CD4-positive, CD25-positive, alpha-beta regulatory T cell (primary cell): ENCODE results near the gene APOL3. TPM values are rescaled to one million over a fixed set of nuclear protein-coding genes. Genes with fewer than 3 reads are reported as not detected.
"Not testable (repeated sequence)": the region's sequence is repeated elsewhere in the genome, so short reads cannot be mapped to it uniquely, and the experiment has no call there.

Experiments used
- ATAC-seq, 2 donors: fragments of 150-1000 bp; cut with Tn5 transposase; one replicate each; pipeline ENCODE4 v1.10.0; 2021; ENCODE audit warnings: low read depth in 2 of 2, moderate number of reproducible peaks in 2 of 2, moderate library complexity in 1 of 2
- DNase-seq, 3 donors: peaks; one replicate each; pipeline versions ENCODE4 v3.0.0 to v3.0.0-alpha.2; 2012 to 2022; ENCODE audit warnings: mixed read lengths in 1 of 3
- H3K27ac ChIP-seq: one replicate; pipeline ENCODE4 v1.7.0; 2013; ENCODE audit warnings: mild to moderate bottlenecking, low read length; ENCODE audit not compliant: insufficient read depth, poor library complexity, severe bottlenecking
- H3K27me3 ChIP-seq: one replicate; pipeline ENCODE4 v1.7.0; 2013; ENCODE audit warnings: low read length; ENCODE audit not compliant: control insufficient read depth, insufficient read depth
- H3K36me3 ChIP-seq: one replicate; pipeline ENCODE4 v1.7.0; 2013; ENCODE audit warnings: mild to moderate bottlenecking, low read length, moderate library complexity; ENCODE audit not compliant: control insufficient read depth, insufficient read depth
- H3K4me1 ChIP-seq: 2 replicates; pipeline ENCODE4 v1.7.0; 2013; ENCODE audit warnings: mild to moderate bottlenecking, low read length; ENCODE audit not compliant: insufficient read depth, control insufficient read depth, poor library complexity, severe bottlenecking
- H3K4me3 ChIP-seq: one replicate; pipeline ENCODE4 v1.7.0; 2013; ENCODE audit warnings: low read depth, mild to moderate bottlenecking, low read length, moderate library complexity
- H3K9me3 ChIP-seq, 2 experiments: 1 replicate in 1 of 2; 2 replicates in 1 of 2; pipeline ENCODE4 v1.7.0; 2013; ENCODE audit warnings: low read length in 2 of 2, mild to moderate bottlenecking in 1 of 2, moderate library complexity in 1 of 2; ENCODE audit not compliant: control insufficient read depth in 2 of 2
- H3K27ac Mint-ChIP-seq, 3 donors: one replicate each; pipeline ENCODE4 v1.8.0; 2020 to 2022; ENCODE audit warnings: mild to moderate bottlenecking in 3 of 3, mixed read lengths in 3 of 3, moderate library complexity in 2 of 3
- H3K27me3 Mint-ChIP-seq: one replicate; pipeline ENCODE4 v1.8.0; 2022; ENCODE audit warnings: mild to moderate bottlenecking, mixed read lengths
- H3K36me3 Mint-ChIP-seq: one replicate; pipeline ENCODE4 v1.8.0; 2020; ENCODE audit warnings: mixed read lengths
- H3K4me1 Mint-ChIP-seq, 4 donors: one replicate each; pipeline ENCODE4 v1.8.0; 2020 to 2022; ENCODE audit warnings: mixed read lengths in 4 of 4, mild to moderate bottlenecking in 1 of 4
- H3K4me3 Mint-ChIP-seq, 4 donors: one replicate each; pipeline ENCODE4 v1.8.0; 2020 to 2022; ENCODE audit warnings: mild to moderate bottlenecking in 4 of 4, mixed read lengths in 4 of 4, moderate library complexity in 3 of 4
- H3K9me3 Mint-ChIP-seq, 7 donors: one replicate each; pipeline ENCODE4 v1.8.0; 2020 to 2022; ENCODE audit warnings: mixed read lengths in 7 of 7, mild to moderate bottlenecking in 3 of 7, moderate library complexity in 2 of 7
- polyA plus RNA-seq, 4 donors: library from polyadenylated mRNA; unstranded; fragments of 300-500 nt; fragmentation: Illumina TruSeq; gene quantifications; one replicate each; pipeline ENCODE4 v1.2.3, GENCODE V29; 2021
- total RNA-seq: library from RNA; stranded (reverse); gene quantifications from one replicate; pipeline ENCODE4 v1.2.3, GENCODE V29; 2022

Gene APOL3
- total and polyA plus RNA-seq, 5 donors from 2014 or later: 62.5 to 177 (median 69.0) TPM

DNA sequence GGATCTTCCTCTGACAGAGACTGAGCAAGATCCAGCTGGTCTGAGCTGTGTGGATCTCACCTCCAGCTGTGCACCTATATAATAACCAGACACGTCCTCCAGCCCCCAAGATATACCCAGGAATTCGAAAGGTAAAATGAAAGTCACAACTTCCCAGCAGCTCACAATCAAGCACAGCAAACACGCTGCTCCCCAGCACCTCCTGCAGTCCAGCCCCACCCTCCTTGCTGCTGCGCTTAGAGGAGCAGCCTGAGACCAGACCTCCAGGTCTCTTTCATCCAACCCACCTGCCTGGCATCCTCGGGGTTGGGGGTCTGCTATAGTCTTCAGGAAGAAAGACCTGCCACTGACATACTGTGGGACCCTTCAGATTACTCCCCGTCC is 44.1 kb upstream of the APOL3 start:
- ATAC-seq (no peak), DNase-seq (no peak)
- H3K27ac ChIP-seq: no peak overlapping the region
- peaks cover 4% of the 10 kb centered on the region in 2 experiments for H3K9me3 ChIP-seq
- H3K9me3 Mint-ChIP-seq: peaks cover 0 to 9% (median 3%) of the 10 kb centered on the region in 7 donors
- no peaks in the 10 kb centered on the region for H3K4me1 ChIP-seq
- no peaks in the 10 kb centered on the region for H3K36me3 ChIP-seq
- no peaks in the 10 kb centered on the region for H3K27me3 ChIP-seq
- H3K27ac Mint-ChIP-seq: peak overlapping the region in 1 of 3 donors; percentile 55
- no peak overlapping the region for H3K4me3 ChIP-seq
- H3K36me3 Mint-ChIP-seq: no peaks in the 10 kb centered on the region
- H3K27me3 Mint-ChIP-seq: peaks cover 22% of the 10 kb centered on the region
- H3K4me3 Mint-ChIP-seq: no peak overlapping the region
- H3K4me1 Mint-ChIP-seq: no peaks in the 10 kb centered on the region

DNA sequence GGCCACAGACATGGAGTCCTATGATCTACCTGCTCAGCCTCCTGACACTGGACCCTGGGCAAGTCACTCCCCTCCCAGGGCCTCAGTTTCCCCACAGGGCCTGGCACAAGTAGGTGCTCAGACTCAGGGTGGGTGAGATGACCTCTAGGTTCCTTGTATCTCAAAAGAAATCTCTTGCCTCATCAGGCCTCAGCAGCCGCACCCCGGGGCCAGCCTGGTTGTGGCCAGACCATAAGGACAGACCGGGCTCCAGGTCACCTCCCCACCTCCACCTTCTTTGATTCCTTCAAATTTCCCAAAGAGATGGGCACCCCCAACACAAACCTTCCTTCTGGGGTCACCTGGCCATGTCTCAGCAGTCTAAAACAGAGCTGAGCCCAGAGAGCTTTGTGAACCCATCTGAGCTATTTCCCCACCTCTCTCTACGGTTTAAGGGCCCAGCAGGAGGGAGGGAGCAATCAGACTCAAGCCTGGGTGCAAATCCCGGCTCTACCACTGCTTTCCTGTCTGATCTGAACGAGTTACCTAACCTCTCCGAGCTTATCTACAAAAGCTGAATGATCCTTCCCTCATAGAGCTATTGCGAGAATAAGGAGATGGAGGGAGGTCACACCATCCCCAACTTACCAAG is 43.6 kb upstream of the APOL3 start:
- Mint-ChIP-seq H3K4me3 (no peak overlapping the region), H3K9me3 (peaks cover 0 to 6% (median 3%) of the 10 kb centered on the region in 7 donors), H3K4me1 (no peaks in the 10 kb centered on the region), H3K27ac (no peak overlapping the region), H3K27me3 (peaks cover 20% of the 10 kb centered on the region), H3K36me3 (no peaks in the 10 kb centered on the region)
- no peak overlapping the region for H3K27ac ChIP-seq
- DNase-seq (no peak), ATAC-seq (no peak)
- peaks cover 0 to 2% of the 10 kb centered on the region in 2 experiments for H3K9me3 ChIP-seq
- no peaks in the 10 kb centered on the region for H3K27me3 ChIP-seq
- H3K4me3 ChIP-seq: no peak overlapping the region
- no peaks in the 10 kb centered on the region for H3K4me1 ChIP-seq
- H3K36me3 ChIP-seq: no peaks in the 10 kb centered on the region

DNA sequence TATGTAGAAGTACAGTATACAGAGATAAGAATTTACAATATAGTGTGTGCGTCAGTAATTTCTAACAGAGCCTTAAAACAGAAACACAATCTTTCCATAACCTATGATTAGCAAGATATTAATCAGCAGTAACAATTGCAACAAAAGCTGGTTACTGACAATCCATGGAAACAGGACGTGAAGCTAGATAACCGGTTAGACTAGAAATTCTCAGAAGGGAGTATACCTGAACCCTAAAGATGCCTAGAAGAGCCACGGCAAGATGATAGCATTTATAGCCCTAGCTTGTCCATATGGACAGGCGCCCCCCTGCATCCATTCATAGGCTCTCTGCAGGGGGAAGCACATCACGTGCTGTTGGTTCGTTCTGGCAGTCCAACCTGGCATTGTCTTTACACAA is 42.9 kb upstream of the APOL3 start:
- H3K27ac Mint-ChIP-seq, DNase-seq, H3K27ac ChIP-seq, H3K4me1 ChIP-seq, ATAC-seq, H3K9me3 ChIP-seq, H3K4me1 Mint-ChIP-seq, H3K4me3 Mint-ChIP-seq, H3K27me3 ChIP-seq, H3K9me3 Mint-ChIP-seq, H3K4me3 ChIP-seq, H3K36me3 Mint-ChIP-seq, H3K36me3 ChIP-seq: not testable (repeated sequence)
- H3K27me3 Mint-ChIP-seq: peaks cover 15% of the 10 kb centered on the region

DNA sequence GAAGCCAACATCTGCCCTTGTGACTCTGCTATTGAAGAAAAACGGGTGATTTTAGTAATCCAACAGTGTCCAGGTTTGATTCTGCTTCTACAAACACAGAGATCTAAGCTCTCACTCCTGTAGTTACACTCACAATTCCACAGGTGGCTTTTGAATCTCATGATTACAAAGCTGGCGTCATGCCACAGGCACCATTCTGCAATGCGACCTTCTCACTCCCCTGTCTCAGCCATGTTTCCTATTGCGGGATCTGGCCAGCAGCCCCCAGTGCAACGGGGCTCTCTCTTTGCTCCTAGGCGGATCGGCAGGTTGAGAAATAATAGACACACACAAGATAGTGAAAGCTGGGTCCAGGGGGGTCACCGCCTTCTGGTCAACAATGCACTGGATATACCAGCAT is 42.4 kb upstream of the APOL3 start:
- H3K4me3 ChIP-seq, ATAC-seq, H3K27ac ChIP-seq, H3K4me1 Mint-ChIP-seq, H3K27me3 ChIP-seq, H3K9me3 ChIP-seq, H3K27me3 Mint-ChIP-seq, H3K27ac Mint-ChIP-seq, H3K4me3 Mint-ChIP-seq, H3K36me3 Mint-ChIP-seq, H3K9me3 Mint-ChIP-seq, H3K4me1 ChIP-seq, DNase-seq, H3K36me3 ChIP-seq: not testable (repeated sequence)

DNA sequence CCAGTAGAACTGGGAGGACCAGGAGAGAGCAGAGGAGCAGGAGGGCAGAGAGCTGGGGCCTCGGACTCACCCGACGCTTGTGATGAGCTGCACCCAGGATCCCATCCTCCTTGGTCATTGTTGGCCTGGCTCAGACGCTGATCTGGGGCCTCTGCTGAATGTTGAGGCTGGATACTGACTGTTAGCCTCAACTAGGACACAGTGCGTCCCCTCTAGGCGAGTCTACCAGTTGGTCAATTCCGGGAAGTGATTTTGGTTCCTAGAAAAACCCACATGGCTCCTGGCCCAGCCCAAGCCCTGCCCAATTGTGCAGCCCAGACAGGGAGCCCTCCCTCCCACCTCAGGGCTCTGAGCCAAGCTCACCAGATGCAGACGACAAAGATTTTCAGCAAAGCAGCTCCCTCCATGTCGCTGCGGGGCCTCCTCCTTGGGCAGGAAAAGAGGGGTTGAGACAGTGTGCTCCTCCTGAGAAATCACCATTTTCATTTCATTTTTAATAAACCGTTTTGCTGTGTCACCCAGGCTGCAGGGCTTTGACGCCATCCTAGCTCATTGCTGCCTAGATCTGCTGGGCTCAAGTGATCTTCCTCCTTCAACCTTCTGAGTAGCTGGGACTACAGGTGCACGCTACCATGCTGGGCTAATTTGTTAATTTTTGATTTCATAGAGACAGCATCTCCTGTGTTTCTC is 41.2 kb upstream of the APOL3 start, which contains the start of gene APOL4:
APOL4 (minus strand) TSS at position 180 of the 690 bp plus-strand sequence; CDS start at position 105, 75 bp downstream.
- Histone ChIP-seq H3K9me3 (no peaks in the 10 kb centered on the region), H3K4me1 (no peaks in the 10 kb centered on the region), H3K36me3 (no peaks in the 10 kb centered on the region), H3K4me3 (no peak within 1 kb of the TSS), H3K27me3 (no peaks in the 10 kb centered on the region), H3K27ac (no peak within 1 kb of the TSS)
- Mint-ChIP-seq H3K4me3 (no peak within 1 kb of the TSS), H3K27me3 (peaks cover 10% of the 10 kb centered on the region), H3K4me1 (peaks cover 0 to 10% (median 4%) of the 10 kb centered on the region in 4 donors), H3K27ac (no peak within 1 kb of the TSS), H3K9me3 (peaks cover 0 to 1% (median 0%) of the 10 kb centered on the region in 7 donors), H3K36me3 (no peaks in the 10 kb centered on the region)
- DNase-seq (peak in 1 of 3 donors; percentile 23), ATAC-seq (no peak)

DNA sequence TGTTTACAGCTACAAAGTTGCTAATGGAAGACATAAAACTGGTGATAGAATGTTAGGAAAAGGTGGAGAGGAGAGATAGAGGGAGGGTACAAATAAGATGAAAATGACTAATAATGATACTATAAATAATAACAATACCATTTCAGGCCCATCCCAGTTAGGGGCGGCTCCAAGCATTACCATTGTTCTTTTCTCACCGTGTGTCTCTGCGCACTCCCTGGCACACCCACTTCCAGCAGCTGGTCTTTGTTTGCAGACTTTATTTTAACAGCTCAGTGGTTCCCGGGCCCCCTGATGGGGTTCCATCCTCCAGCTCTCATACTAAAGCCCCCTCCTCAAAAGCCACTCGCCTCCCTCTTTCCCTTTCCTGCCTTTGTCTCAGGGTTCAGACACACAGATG is 40.5 kb upstream of the APOL3 start:
- ATAC-seq, H3K27me3 Mint-ChIP-seq, H3K4me3 ChIP-seq, H3K36me3 Mint-ChIP-seq, H3K4me3 Mint-ChIP-seq, H3K36me3 ChIP-seq, H3K27me3 ChIP-seq, H3K9me3 ChIP-seq, H3K27ac Mint-ChIP-seq, H3K4me1 ChIP-seq, H3K9me3 Mint-ChIP-seq, DNase-seq, H3K27ac ChIP-seq: not testable (repeated sequence)
- H3K4me1 Mint-ChIP-seq: peaks cover 0 to 10% (median 4%) of the 10 kb centered on the region in 4 donors

DNA sequence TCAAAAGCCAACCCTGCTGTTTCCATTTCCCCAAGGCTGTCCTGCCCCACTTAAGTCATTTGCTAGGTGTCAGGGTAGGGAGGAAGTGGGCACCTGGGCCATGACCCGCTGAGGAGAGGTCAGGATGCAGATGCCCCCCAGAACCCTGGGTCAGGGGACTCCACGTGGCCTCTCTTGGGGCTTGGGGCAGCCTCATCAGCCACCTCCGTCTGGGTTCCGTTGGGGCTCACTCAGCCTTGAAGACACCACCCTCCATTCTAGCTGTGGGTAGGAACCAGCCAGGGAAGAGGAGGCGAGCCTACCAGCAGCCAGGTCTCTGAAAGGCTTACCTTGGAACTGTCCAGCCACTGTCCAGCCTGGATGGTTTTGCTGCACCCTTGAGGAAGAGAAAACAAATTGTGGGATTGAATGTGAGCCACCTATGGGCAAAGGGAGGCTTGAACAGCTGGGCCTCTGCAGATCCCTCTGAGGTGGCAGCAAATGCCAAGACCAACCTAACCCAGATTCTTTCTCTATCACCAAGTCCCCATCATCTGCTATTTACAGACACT is 38.5 kb upstream of the APOL3 start:
- Histone ChIP-seq H3K4me1 (no peaks in the 10 kb centered on the region), H3K36me3 (no peaks in the 10 kb centered on the region), H3K27me3 (no peaks in the 10 kb centered on the region), H3K4me3 (no peak overlapping the region), H3K27ac (no peak overlapping the region), H3K9me3 (no peaks in the 10 kb centered on the region)
- peaks cover 10% of the 10 kb centered on the region for H3K27me3 Mint-ChIP-seq
- no peaks in the 10 kb centered on the region for H3K9me3 Mint-ChIP-seq
- no peak overlapping the region for H3K4me3 Mint-ChIP-seq
- DNase-seq (no peak), ATAC-seq (no peak)
- peaks cover 0 to 14% (median 4%) of the 10 kb centered on the region in 4 donors for H3K4me1 Mint-ChIP-seq
- no peaks in the 10 kb centered on the region for H3K36me3 Mint-ChIP-seq
- no peak overlapping the region for H3K27ac Mint-ChIP-seq
